ENCODE results near the gene RNPS1. TPM values are rescaled to one million over a fixed set of nuclear protein-coding genes. Genes with fewer than 3 reads are reported as not detected.

Gene RNPS1
- total and polyA plus RNA-seq, 9 of the 15 experiments (the other 6 are each of a cell fraction or from before 2014, with no cell fraction given), result 44.9 to 338 (median 202) TPM

DNA sequence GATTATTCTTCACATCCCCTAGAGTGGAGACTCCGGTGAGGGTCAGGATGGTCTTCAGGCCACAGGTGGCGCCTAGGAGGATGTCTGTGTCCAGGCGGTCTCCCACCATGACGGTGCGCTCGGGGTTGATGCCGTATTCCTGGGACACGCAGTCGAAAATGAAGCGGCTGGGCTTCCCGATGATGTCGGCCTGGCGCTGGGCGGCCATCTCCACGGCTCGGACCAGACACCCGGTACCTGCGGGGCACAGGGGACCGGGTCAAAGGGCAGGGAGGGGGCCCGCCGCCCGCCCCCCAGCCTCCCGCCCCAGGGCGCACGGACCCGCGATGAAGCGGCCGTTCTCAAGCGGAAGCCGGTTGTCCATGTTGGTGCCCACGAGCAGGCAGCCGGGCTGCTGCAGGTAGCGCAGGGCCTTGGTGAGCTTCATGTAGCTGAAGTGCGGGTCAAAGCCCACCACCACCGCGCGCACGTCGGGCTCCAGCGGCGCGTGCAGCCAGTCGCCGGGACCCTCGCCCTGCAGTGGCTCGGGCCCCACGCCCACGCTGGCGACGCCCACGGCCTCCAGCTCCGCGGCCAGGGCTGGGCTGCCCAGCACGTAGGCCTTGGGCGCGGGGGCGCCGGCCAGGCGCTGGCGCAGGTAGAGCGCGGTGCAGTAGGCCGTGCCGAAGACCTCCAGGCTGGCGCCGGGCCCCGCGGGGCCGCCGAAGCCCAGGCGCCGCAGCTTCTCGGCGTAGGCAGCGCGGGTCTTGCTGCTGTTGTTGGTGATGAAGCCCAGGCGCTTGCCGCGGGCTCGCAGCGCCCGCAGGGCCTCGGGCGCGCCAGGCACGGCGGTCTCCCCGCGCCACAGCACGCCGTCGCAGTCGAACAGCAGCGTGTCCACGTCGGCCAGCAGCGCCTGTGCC, 53.9 kb downstream of the RNPS1 start (continued):
- TF ChIP-seq TAF1 (IDR thresholded peaks at IDR 0.05; ENCODE audit: control insufficient read depth, extremely low read depth, insufficient read depth, low read length, severe bottlenecking), result no peak
- TF ChIP-seq ZC3H8 (IDR thresholded peaks at IDR 0.05), result no peak
- TF ChIP-seq HDAC2 (IDR thresholded peaks at IDR 0.05), result no peak
- no peak for TF ChIP-seq HOMEZ (CRISPR knock-in tag; IDR thresholded peaks at IDR 0.05)
- no peak for TF ChIP-seq HNRNPK (IDR thresholded peaks at IDR 0.05; ENCODE audit: low read depth, low read length, poor library complexity, severe bottlenecking)
- no peak for TF ChIP-seq ZNF263 (CRISPR knock-in tag; IDR thresholded peaks at IDR 0.05; ENCODE audit: borderline replicate concordance)
- TF ChIP-seq ETV6 (IDR thresholded peaks at IDR 0.05; ENCODE audit: borderline replicate concordance in 1 of 2, low read depth in 2 of 2, low read length in 1 of 2), result no peak
- peak; percentile 56; the same call in 1 of the 2 replicates for TF ChIP-seq ETV6 (CRISPR knock-in tag; IDR thresholded peaks at IDR 0.05; ENCODE audit: borderline replicate concordance)
- no peak for TF ChIP-seq FOXM1 (IDR thresholded peaks at IDR 0.05; ENCODE audit: low read depth)
- no peak for TF ChIP-seq FOXM1 (CRISPR knock-in tag; IDR thresholded peaks at IDR 0.05; ENCODE audit: low read depth)
- TF ChIP-seq MTA1 (IDR thresholded peaks at IDR 0.05; ENCODE audit: borderline replicate concordance), result no peak
- TF ChIP-seq HDGF (IDR thresholded peaks at IDR 0.05), result no peak
- TF ChIP-seq THAP12 (CRISPR knock-in tag; IDR thresholded peaks at IDR 0.05), result no peak
- TF ChIP-seq PATZ1 (CRISPR knock-in tag; IDR thresholded peaks at IDR 0.05; ENCODE audit: borderline replicate concordance), result no peak
- no peak for TF ChIP-seq POLR3A (IDR thresholded peaks at IDR 0.05; ENCODE audit: borderline replicate concordance, extremely low read depth, insufficient read depth, insufficient read length)
- TF ChIP-seq SAFB2 (IDR thresholded peaks at IDR 0.05; ENCODE audit: borderline replicate concordance, low read depth, low read length, severe bottlenecking), result no peak
- TF ChIP-seq TEAD1 (CRISPR knock-in tag; IDR thresholded peaks at IDR 0.05), result no peak
- no peak for TF ChIP-seq ZNF140 (CRISPR knock-in tag; IDR thresholded peaks at IDR 0.05)
- no peak for TF ChIP-seq MEF2A (IDR thresholded peaks at IDR 0.05; ENCODE audit: control insufficient read depth, low read depth, low read length)
- no peak for TF ChIP-seq PCBP2 (IDR thresholded peaks at IDR 0.05; ENCODE audit: low read depth, low read length, poor library complexity, severe bottlenecking)
- TF ChIP-seq NUFIP1 (IDR thresholded peaks at IDR 0.05; ENCODE audit: partially characterized antibody), result no peak

Data from K562 (cell line).